ENCODE data around the gene EIF5.

DNA sequence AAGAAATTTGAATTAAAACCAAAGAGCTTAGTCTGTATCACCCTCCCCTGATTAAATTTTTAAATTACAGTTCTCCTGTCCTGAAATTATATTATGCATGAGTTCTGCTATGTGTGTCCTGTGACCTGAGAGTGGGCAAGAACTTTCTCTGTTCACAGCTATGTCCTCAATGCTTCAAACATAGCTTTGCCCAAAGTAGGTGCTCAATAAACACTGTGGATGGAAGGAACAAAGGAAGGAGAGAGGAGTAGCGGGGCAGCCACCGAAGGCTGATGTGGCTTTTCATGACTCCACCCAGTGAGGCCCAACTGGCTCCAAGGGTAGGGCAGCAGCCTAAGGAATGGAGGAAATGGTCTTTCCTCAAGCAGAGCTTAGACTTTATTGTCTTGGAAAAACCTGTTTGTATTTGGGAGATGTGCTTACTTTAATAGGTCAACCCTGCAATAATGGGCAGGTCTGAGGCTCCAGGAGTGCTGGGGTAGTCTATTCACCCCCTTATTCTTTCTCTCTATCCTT, 43.5 kb downstream of the EIF5 start:
- TF ChIP-seq, protein P1, sequence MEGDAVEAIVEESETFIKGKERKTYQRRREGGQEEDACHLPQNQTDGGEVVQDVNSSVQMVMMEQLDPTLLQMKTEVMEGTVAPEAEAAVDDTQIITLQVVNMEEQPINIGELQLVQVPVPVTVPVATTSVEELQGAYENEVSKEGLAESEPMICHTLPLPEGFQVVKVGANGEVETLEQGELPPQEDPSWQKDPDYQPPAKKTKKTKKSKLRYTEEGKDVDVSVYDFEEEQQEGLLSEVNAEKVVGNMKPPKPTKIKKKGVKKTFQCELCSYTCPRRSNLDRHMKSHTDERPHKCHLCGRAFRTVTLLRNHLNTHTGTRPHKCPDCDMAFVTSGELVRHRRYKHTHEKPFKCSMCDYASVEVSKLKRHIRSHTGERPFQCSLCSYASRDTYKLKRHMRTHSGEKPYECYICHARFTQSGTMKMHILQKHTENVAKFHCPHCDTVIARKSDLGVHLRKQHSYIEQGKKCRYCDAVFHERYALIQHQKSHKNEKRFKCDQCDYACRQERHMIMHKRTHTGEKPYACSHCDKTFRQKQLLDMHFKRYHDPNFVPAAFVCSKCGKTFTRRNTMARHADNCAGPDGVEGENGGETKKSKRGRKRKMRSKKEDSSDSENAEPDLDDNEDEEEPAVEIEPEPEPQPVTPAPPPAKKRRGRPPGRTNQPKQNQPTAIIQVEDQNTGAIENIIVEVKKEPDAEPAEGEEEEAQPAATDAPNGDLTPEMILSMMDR (IDR thresholded peaks at IDR 0.05), result no peak
- TF ChIP-seq POLR2A (IDR thresholded peaks at IDR 0.05) (no peak), POLR2AphosphoS5 (IDR thresholded peaks at IDR 0.05) (no peak), EP300 (IDR thresholded peaks at IDR 0.05) (no peak)
